GM10248 (cell line): ENCODE results near the gene MRPL12.

ENCODE experiments used
- CTCF ChIA-PET: fragments of 300-600 bp; sonication (Branson Sonifier 250); formaldehyde crosslinking; extraction: SDS; loops from one replicate; lab custom pipeline; 2021; ENCODE audit warnings: antibody characterized with exemption; lab: Yijun Ruan, JAX
- POLR2A ChIA-PET: fragments of 350-650 bp; sonication (Branson Sonifier 250); formaldehyde crosslinking; extraction: SDS; loops from one replicate; lab custom pipeline; 2020; ENCODE audit warnings: antibody characterized with exemption; lab: Yijun Ruan, JAX
- DNase-seq: peaks from one replicate; pipeline ENCODE4 v3.0.0; 2012; ENCODE audit errors: extremely low spot score
- CTCF ChIP-seq: IDR thresholded peaks from 2 replicates; pipeline ENCODE4 v1.5.1; 2012; ENCODE audit warnings: mild to moderate bottlenecking, low read depth; ENCODE audit errors: extremely low read depth, missing control alignments, control extremely low read depth

MRPL12 gene

GRCh38 chr17:81703747-81704654, 834 bp downstream of the MRPL12 start:
- ChIA-PET CTCF (interaction anchor here (0.9 to 2.8 kb wide), 3 partner anchors 19 to 38 kb away, joined by 3 to 12 read pairs (median 3); partner anchors contain the start of genes ARL16, CCDC137, HGS and OXLD1), POLR2A (interaction anchor here (1.0 kb wide), 2 partner anchors 9 to 10 kb away, joined by 3 to 4 read pairs; no protein-coding TSS in a partner anchor)
- TF ChIP-seq CTCF = no peak
- DNase-seq = no peak

DNA sequence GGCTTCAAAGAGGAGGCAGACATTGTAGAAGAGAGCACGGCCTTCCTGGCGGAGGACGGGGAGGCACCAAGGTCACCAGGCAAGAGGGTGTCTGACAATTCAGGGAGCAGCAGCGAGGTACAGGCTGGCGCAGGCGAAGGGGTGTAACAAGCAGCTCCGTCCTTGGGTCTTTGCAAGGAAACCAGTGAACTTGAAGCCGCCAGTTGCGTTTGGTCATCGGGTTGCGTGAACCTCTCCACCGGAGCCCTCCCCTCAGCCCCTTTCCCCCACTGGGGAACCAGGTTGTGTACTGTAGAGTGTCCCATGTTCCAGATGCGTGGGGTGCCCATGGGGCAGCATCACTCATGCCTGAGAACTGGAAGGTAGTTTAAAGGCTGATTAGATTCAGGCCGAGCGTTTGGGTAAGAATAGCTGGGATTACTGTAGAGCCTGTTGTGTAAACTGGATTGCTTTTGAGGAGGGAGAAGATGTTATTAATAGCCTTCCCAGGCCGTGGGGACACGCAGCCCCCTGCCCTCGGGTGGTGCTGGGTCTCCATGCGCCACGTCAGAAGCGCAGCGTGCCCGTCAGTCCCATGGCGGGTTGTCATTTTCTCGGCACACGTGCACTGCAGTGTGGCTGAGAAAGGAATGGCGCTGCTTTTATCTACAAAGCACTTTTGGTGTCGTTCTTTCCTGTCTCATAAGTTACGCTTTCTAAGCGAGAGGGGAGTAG, 2.5 kb downstream of the MRPL12 start:
- POLR2A ChIA-PET = interaction anchor here (1.5 kb wide), 1 partner anchor 22 kb away, joined by 3 read pairs; the partner anchor contains the start of genes ARL16 and HGS
- no peak for DNase-seq
- CTCF ChIA-PET = no interaction called here

DNA sequence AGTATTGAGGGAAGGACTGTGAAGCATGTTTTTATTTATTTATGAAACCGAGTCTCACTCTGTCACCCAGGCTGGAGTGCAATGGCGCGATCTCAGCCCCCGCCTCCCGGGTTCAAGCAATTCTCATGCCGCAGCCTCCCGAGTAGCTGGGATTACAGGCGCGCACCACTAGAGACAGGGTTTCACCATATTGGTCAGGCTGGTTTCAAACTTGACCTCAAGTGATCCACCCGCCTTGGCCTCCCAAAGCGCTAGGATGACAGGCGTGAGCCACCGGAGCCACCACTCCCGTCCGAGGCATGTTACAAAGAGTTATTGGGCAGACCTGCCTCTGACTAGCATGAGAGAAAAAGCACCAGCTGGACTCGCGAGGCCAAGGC, 3.1 kb downstream of the MRPL12 start:
- no peak for DNase-seq
- CTCF ChIA-PET = no interaction called here
- no peak for TF ChIP-seq CTCF
- POLR2A ChIA-PET = interaction anchor here (1.5 kb wide), 1 partner anchor 23 kb away, joined by 3 read pairs; the partner anchor contains the start of genes ARL16 and HGS

More for the DNA sequence above, 2.5 kb downstream of the MRPL12 start:
- no peak for TF ChIP-seq CTCF

DNA sequence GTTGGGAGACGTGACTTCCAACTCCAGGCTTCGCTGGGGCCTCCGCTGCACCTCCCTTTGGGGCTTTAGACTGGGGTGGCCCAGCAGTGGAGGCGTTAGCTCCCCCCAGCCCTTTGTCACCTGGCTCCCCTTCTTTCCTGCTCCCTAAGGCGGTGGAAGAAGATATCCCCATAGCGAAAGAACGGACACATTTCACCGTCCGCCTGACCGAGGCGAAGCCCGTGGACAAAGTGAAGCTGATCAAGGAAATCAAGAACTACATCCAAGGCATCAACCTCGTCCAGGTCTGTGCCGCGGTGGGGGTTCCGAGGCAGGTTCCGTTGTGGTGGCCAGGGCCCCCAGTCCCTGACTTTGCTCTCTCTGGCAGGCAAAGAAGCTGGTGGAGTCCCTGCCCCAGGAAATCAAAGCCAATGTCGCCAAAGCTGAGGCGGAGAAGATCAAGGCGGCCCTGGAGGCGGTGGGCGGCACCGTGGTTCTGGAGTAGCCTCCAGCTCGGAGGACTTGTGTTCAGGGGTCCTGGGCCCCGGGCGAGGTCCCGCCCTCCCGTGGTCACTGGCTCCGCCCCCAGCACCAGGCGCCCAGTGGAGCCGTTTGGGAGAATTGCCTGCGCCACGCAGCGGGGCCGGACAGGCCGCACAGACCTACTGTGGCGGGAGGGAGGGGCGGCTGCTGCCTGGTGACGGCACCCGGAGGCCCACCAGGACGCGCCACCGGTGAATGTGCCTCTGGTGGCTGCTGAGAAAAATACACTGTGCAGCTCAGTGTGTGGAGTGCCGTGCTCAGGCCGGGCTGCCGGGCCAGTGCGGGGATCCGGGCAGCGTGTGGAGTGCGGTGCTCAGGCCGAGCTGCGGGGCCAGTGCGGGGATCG, 3.8 kb downstream of the MRPL12 start:
- no peak for DNase-seq
- TF ChIP-seq CTCF = no peak
- POLR2A ChIA-PET = interaction anchor here (1.5 kb wide), 1 partner anchor 23 kb away, joined by 3 read pairs; the partner anchor contains the start of genes ARL16 and HGS
- CTCF ChIA-PET = interaction anchor here (0.9 to 1.5 kb wide), 2 partner anchors 23 to 32 kb away, joined by 3 read pairs; partner anchors contain the start of genes ARL16 and HGS

DNA sequence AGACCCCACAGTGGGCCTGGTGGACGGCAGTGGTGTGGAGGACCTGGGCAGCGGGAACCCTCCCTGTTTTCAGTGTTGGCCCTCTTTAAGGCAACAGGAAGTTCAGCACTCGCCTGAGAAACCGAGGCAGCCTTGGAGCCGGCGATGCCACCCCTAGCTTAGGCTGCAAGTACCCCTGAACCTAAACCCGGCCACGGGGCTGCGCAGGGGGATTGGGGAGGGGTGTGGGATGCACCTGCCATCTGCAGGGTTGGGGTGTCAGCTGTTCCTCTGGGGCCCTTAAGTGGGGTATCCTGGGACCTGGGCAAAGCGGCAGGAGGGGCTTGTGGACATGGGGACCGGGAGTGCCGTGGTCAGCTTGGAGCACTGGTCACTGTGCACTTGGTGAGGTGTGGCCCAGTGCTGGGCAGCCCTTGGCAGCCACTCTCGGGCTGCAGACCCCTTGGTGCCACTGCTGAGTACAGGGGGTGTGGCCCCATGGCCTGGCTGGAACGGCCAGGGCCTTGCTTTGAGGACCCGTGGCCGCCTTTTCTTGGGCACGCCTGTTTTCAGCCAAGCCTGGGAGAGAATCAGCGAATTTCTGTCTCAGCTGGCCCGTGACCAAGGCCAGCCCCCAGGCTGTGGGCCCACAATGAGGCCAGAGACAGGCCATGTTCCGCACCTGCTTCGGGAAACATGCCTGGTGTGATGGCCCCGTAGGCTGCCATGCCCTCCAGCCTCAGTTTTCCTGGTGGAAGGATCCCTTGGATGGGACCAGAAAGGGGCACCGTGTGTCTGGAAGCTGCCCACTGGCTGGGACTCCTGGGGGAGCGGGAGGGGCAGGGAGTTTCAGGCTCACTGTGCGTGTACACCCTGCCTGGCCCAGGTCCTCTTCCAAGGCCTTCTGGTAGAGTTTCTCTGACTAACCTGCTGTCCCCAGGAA, 4.8 kb downstream of the MRPL12 start:
- CTCF ChIA-PET = interaction anchor here (1.5 kb wide), 1 partner anchor 24 kb away, joined by 3 read pairs; the partner anchor contains the start of genes ARL16 and HGS
- POLR2A ChIA-PET = no interaction called here
- DNase-seq = no peak
- TF ChIP-seq CTCF = no peak
